Left kidney (tissue), 8 donors: Measurements from ENCODE around the gene CPE. TPM values are rescaled to one million over a fixed set of nuclear protein-coding genes. Genes with fewer than 3 reads are reported as not detected.
A peak's percentile ranks its signal among the peaks of the same experiment; 100 is the strongest.
"Not testable (repeated sequence)": the region's sequence is repeated elsewhere in the genome, so short reads cannot be mapped to it uniquely, and the experiment has no call there.

Source experiments
- DNase-seq: peaks from one replicate; pipeline ENCODE4 v3.0.0-alpha.2; 2013
- long read RNA-seq, 8 donors: transcript quantifications; one replicate each; lab custom pipeline, GENCODE V29; 2026
- polyA plus RNA-seq: library from polyadenylated mRNA; unstranded; fragments of 120-200 nt; gene quantifications from one replicate; pipeline ENCODE4 v1.2.1, GENCODE V29; 2013; ENCODE audit not compliant: insufficient read length

The CPE gene
- polyA plus RNA-seq, result 124 TPM
- long read RNA-seq, donor 1, transcript CPE-201 (9 exons, 2,421 nt), result major isoform, 43 of 114 reads
- long read RNA-seq, donor 1, partial matches to known transcripts, result 71 of 114 reads
- long read RNA-seq, donor 1, other reads (novel, unspliced or antisense), result 0 of 114 reads
- long read RNA-seq, donor 2, transcript CPE-201 (9 exons, 2,421 nt), result major isoform, 30 of 31 reads
- long read RNA-seq, donor 2, partial matches to known transcripts, result 0 of 31 reads
- long read RNA-seq, donor 2, other reads (novel, unspliced or antisense), result 0 of 31 reads
- long read RNA-seq, donor 3, transcript CPE-201 (9 exons, 2,421 nt), result major isoform, 24 of 65 reads
- long read RNA-seq, donor 3, partial matches to known transcripts, result 41 of 65 reads
- long read RNA-seq, donor 3, other reads (novel, unspliced or antisense), result 0 of 65 reads
- long read RNA-seq, donor 4, partial matches to known transcripts, result 0 of 2 reads
- long read RNA-seq, donor 4, other reads (novel, unspliced or antisense), result 0 of 2 reads
- long read RNA-seq, donor 5, transcript CPE-201 (9 exons, 2,421 nt), result major isoform, 40 of 117 reads
- long read RNA-seq, donor 5, partial matches to known transcripts, result 77 of 117 reads
- long read RNA-seq, donor 5, other reads (novel, unspliced or antisense), result 0 of 117 reads
- long read RNA-seq, donor 6, transcript CPE-201 (9 exons, 2,421 nt), result major isoform, 40 of 148 reads
- long read RNA-seq, donor 6, partial matches to known transcripts, result 108 of 148 reads
- long read RNA-seq, donor 6, other reads (novel, unspliced or antisense), result 0 of 148 reads
- long read RNA-seq, donor 7, transcript CPE-201 (9 exons, 2,421 nt), result major isoform, 41 of 91 reads
- long read RNA-seq, donor 7, partial matches to known transcripts, result 50 of 91 reads
- long read RNA-seq, donor 7, other reads (novel, unspliced or antisense), result 0 of 91 reads
- long read RNA-seq, donor 8, transcript CPE-201 (9 exons, 2,421 nt), result major isoform, 23 of 41 reads
- long read RNA-seq, donor 8, partial matches to known transcripts, result 18 of 41 reads
- long read RNA-seq, donor 8, other reads (novel, unspliced or antisense), result 0 of 41 reads

- peak; percentile 78 for DNase-seq
Observed at GRCh38 chr4:165378745-165379677, at the start of gene CPE. TSS of gene CPE (plus strand) at chr4:165379008. CDS start at chr4:165379222, 214 bp downstream.

GRCh38 chr4:165330071-165330470, 48.7 kb upstream of the CPE start:
- DNase-seq, result no peak

GRCh38 chr4:165330666-165331065, 48.1 kb upstream of the CPE start:
- DNase-seq, result no peak

- no peak for DNase-seq
Observed at GRCh38 chr4:165331359-165331758, 47.4 kb upstream of the CPE start.

GRCh38 chr4:165331823-165332222, 47.0 kb upstream of the CPE start:
- no peak for DNase-seq

GRCh38 chr4:165332502-165332901, 46.3 kb upstream of the CPE start:
- DNase-seq, result no peak

GRCh38 chr4:165335163-165335703, 43.6 kb upstream of the CPE start:
- no peak for DNase-seq

GRCh38 chr4:165336743-165337142, 42.1 kb upstream of the CPE start:
- no peak for DNase-seq

GRCh38 chr4:165342340-165342739, 36.5 kb upstream of the CPE start:
- not testable (repeated sequence) for DNase-seq

- no peak for DNase-seq
Observed at GRCh38 chr4:165343353-165344191, 35.2 kb upstream of the CPE start.

- DNase-seq, result no peak
Observed at GRCh38 chr4:165345666-165346417, 33.0 kb upstream of the CPE start.

GRCh38 chr4:165347647-165348569, 30.9 kb upstream of the CPE start:
- DNase-seq, result no peak

GRCh38 chr4:165351359-165352130, 27.3 kb upstream of the CPE start:
- no peak for DNase-seq

- peak; percentile 53 for DNase-seq
Observed at GRCh38 chr4:165355900-165356300, 22.9 kb upstream of the CPE start.

- no peak for DNase-seq
Observed at GRCh38 chr4:165359506-165359905, 19.3 kb upstream of the CPE start.

GRCh38 chr4:165360041-165360695, 18.6 kb upstream of the CPE start:
- DNase-seq, result no peak
